ENCODE results near the gene BCAR1.
"Not testable (repeated sequence)": the region's sequence is repeated elsewhere in the genome, so short reads cannot be mapped to it uniquely, and the experiment has no call there.

Gene BCAR1

DNA sequence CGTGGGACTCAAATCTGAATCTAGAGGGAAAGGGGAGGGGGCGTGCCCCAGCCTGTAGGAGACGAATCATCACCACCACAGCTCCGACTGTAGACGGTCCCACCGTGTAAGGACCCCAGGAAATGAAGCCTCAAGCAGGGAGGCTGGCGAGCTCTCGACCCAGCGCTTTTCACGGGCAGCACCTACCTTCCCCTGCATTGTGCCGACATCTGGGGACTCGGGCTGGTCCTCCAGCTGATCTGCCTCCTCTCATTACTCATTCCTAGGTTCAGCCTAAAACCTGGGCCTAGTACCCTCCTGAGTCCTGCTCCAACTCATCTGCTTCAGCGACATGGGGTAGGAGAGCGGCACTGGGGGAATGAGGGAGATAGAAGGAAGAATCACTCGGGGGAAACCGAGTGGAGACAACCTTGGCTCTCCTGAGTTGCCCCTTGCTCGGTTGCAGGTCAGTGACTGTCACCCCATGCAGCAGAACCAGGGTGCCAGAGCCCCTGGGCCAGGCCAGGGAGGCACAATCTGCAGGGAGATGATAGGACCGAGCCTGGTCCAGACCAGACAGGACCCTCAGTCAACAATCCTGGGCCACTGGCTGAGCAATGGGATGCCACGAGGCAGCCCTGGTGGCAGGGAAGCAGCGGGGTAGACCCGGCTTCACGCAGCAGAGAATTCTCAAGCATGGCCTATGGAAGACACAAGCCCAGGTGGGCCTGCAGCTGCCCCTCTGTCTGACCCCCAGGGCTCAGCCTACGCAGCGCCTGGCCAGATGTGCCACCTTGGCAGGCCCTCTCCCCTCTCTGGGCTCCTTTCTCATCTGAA, 833 bp upstream of the BCAR1 start:
- DNase-seq: no peak

DNA sequence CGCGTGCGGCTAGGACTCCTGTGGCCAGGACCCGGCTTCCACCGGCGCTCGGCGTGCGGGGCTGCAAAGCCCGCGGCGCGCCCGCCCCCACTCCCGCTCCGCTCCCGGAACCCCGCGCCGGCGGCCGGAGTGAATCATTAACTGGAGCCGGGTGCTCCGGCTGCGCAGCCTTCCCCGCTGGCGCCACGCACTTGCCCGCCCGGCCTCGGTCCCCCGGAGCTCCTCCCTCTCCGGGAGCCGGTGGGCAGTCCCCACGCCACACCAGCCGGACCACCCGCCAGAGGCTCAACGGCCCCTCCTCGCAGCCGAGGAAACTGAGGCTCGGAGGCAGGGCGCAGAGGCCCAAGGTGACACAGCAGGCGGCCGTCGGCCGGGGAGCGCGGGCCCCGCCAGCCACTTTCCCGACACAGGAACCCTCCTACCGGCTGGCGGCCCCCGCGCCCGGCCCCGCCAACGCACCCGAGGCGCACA, 580 bp downstream of the BCAR1 start:
- no peak for DNase-seq

DNA sequence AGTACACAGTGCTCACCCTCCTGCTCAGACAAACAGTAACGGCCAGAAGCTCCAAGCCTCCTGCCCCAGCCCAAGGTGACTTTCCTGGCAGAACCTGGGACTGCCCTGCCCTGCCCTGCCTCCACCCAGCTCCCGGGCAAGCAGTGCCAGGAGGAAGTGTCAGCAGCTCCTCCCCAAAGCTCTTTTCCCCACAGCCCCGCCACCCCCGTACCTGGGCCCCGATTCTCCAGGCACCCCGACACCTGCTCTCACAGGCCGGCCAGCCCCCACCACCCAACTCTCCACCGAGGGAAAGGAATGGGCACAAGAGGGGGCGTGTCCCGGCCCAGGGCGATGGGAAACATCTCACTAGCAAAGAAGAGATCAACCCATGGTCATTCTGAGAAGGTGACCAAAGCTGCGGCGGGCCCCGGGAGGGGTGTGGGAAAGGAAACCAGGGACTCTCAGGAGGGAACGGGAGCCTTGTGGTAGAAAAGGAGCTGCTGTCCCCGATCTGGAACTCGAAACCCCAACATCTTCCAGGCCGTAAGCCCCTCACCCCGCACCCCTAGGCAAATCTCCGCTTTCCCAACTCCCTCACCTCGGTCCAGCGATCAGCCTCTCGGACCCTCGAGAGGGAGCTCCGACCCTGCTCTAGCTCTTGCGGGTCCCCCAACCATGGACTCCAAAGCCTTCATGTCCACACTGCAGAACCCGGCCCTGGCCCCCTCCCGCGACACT, 1.2 kb downstream of the BCAR1 start:
- DNase-seq: no peak

DNA sequence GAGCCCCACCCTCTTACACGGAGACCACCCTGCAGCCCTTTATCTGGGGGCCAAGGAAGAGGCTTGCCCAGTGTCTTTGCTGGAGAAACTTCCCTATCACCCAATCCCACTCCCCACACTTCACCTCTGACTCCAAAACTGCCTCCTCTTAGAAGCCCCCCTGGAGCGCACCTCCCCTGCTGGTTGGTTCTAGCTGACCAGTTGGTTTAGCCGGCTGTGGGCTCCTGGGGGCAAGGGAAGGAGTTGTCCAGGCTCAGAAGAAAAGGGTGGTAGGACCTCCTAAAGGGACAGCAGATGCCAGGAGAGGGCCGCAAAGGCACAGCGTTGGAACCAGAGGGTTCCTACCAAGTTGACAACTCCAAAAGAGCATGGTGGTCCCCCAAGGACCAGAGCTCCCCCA, 2.0 kb downstream of the BCAR1 start:
- DNase-seq: no peak

DNA sequence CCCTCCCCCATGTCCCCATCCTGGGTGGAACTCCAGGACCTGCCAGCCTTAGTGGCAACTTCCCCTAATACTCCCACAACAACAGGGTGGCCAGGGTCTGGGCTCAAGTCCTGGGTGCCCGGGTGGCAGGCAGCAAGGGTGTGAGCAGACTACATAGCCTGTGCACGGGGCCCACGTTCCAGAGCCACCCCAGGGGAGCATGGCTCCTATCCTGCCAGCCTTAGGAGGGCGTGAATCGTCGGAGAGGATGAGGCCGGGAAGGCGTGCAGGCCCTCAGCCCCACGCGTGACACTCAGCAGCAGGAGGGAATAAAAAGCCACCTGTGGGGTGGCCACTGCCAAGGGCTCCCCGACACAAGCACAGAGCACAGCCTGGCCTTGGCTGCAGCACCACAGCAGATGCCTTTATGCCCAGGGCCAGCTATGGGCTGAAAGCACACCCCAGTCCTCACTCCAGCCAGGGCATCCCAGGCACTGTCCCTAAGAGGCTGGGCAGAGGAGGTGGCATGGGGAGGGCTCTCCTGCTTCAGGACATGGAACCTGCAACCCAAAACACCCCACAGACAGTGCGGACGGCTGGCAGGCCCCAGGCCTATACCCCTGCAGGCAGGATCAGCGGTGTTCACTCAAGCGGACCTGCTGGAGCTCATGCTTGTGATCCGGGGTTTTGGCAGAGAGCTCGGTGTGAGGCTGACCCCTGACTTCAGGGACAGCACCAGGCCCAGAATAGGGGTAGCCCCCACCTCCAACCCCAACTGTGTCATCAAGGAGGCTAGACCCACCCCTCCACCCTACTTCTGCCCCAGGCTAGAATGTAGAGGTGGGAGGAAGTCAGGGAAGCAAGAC, 2.7 kb downstream of the BCAR1 start:
- DNase-seq: no peak

DNA sequence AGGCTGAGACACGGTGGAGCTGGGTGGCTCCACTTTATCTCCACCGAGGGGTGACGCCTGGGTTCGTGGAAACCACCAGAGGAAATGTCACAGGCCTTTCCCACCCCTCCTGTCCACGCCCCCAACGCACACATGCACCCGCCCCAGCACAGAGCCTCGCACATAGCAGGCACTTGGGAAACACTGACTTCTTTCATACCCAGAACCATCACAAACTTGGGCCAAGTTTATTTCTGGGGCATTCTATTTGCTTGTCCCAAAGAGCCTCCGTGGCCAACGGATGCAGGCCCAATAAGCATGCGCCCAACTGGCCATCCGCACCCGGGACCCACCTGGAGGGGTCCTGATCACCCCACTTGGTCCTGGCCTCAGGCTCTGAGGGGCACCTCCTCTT, 3.3 kb downstream of the BCAR1 start:
- no peak for DNase-seq

- DNase-seq: no peak
Observed at GRCh38 chr16:75247249-75247648, 4.2 kb downstream of the BCAR1 start.

GRCh38 chr16:75246504-75247205, 4.8 kb downstream of the BCAR1 start:
- DNase-seq: no peak

DNA sequence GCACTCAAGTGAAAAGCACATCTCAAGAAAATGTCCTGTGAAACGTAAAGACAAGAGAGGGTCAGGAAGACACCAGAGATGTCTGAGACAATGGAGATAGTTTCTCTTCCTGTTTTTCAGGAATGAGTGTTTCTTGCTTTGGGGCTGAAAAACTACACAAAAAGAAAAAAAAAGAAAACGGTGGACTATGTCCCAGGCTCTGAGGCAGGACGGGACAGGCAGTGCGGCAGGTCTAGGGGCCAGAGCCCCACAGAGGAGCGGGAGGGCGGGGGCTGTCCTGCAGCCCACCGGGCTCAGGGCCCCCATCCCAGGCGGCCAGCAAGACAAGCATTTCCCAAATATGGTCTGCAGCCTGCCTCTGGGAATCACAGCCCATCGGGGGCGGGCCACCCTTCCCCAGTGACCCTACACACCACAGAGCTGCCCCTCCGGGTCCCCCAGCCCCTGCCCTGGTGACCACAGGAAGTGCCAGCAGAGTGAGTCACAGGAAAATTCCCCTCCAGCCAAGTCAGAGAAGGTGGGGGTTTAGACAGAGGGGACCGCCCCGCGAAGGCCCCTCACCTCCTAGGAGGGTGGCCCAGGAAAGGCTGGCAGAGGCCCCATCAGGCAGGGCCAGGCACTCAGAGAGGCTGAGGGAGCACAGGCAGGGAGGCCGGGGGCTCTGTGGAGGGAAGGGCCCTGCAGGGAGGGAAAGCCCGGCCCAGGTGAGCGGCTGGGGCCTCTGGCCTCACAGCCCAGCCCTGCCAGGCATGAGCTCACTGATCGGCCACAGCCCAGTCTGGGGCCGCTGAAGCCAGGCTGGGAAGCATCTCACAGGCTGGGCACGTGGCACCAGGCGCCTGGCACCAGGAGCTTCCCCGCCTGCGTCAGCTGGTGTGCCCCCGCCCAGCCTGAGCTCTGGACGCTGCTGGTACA, 6.3 kb downstream of the BCAR1 start:
- DNase-seq: no peak

DNA sequence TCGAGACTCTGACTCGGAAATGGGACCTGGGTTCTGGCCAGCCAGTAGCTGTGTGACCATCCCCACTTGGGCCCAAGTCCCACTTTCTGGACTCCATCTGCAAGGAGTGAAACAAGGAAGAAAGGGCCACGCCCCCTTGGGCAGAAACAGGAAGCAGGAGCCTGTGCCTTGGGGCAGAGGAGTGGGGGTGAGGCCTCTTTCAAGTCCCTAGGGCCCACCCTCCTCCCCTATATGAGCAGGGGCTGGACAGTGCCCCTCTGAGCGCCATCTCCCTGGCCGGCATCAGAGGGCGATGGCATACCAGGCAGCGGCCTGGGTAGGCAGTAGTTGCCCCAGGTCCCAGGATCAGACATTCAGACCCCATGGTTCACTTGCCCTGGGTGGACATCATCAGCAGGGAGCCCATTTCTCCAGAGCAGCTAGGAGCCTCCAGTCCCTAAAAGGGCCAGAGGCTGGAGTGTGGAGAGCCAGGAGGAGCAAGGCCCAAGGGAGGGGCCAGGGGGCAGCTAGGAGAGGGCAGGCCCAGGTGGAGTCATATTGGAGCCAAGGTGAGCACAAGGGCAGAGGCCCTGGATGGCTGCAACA, 7.1 kb downstream of the BCAR1 start:
- DNase-seq: no peak

- no peak for DNase-seq
Observed at GRCh38 chr16:75243667-75244224, 7.7 kb downstream of the BCAR1 start.

DNA sequence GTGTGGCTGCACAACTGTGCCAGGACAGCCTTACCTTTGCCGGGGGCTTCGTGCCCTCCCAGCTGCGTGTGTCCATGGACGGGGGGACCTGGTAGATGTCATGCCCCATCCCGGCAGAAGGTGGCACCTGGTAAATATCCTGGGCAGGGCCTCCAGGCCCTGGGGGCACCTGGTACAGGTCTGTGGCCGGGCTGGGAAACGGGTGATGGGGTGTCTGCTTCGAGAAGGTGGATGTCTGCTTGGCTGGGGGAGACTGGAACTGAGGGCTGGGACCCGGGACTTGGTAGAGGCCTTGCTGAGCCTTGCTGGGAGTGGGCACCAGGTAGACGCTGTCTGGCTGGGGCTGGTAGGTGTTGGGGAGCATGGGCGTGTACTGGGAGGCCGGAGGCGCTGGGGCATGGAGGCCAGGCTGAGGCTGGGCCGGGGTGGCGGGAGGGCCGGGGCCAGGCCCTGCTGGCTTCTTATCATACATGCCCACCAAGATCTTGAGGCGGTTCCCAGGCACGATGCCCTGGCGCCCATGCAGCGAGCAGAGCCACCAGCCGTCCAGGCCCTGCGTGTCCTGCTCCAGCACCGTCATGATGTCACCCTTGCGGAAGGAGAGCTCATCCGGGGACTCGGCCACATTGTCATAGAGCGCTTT, 8.9 kb downstream of the BCAR1 start:
- not testable (repeated sequence) for DNase-seq

DNA sequence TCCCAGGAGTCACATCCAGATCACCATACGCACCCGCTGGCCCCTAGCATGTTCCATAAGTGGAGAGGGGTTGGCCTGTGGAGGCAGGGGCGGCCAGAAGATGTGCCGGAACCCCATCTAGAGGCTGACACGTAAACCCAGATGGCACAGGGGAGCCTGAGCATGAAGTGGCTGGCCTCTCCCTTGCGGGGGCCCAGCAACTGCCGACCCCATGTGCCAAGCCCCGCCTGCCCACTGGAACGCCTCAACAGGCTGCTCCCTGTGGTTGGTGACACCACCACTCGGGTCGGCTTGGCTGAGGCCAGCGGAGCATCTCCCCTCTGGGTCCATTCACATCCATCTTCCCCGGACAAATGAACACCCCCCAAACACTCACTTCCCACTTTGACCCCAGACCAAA, 9.5 kb downstream of the BCAR1 start:
- DNase-seq: no peak

DNA sequence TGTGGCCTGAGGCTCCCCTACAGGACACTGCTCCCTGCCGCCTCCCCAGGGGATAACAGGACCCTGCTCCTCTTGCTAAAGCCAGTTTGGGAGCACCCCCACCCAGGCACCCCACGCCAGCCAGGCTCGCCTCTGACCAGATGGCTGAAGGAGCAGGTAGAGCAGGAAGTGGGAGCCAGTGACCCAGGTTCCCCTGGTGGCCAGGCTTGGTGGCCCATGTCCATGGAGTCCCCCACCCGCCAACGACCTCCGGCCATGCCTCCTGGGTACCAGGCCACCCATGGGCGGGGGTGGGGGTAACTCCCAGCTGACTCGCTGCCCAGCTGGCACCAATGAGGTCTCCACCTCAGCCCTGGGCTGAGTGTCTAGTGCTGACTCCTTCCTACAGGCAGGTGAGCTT, 10.0 kb downstream of the BCAR1 start:
- DNase-seq: no peak

GRCh38 chr16:75240633-75241032, 10.8 kb downstream of the BCAR1 start:
- DNase-seq: not testable (repeated sequence)

- DNase-seq: no peak
Observed at GRCh38 chr16:75239542-75240122, 11.8 kb downstream of the BCAR1 start.

GRCh38 chr16:75238853-75239541, 12.4 kb downstream of the BCAR1 start:
- DNase-seq: no peak

DNA sequence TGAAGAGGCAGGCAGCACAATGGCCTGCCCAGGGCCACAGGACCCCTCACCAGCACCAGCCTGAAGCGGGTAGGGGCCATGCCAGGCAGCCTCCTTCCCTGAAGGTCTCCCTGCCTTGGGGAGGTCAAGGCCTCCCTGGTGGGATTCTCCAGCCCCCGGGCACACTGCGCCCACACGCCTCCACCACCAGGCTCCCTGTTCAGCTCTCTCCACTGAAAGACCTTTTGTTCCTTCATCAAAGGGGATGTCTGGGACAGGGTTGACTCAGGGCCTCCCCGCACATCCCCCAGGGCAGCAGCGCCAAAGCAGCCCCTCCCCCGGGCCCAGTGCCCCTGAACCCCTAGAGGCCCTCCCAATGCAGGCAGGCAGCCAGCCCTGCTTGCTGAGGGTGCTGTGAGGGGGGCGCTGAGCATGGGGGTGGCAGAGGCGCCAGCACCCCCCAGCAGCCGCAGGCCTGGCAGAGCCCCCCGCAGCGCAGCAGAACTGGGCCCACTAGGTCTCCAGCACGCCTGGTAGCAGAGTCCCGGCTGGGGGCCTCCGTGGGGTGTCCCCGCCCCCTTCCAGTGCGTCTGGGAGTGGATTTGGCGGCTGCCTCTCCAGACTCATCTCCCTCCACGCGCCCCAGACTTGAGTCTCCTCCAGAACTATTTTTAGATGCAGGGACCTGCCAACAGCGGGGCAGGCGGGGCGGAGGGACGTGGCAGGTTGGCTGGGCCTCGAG, 13.1 kb downstream of the BCAR1 start:
- no peak for DNase-seq

Data from activated CD4-positive, alpha-beta T cell treated with anti-CD3 and anti-CD28 coated beads for 48 hours (primary cell).